Left lung (tissue), 10 donors: ENCODE measurements around the gene TNFSF8. TPM values are rescaled to one million over a fixed set of nuclear protein-coding genes. Genes with fewer than 3 reads are reported as not detected.

Source experiments
- ATAC-seq: fragments of 200-7000 bp; cut with Tn5 transposase; one replicate; pipeline ENCODE4 v1.9.1; 2020; ENCODE audit warnings: moderate library complexity
- DNase-seq, 4 donors: peaks; one replicate each; pipeline ENCODE4 v3.0.0-alpha.2; 2013 to 2020
- H3K27ac ChIP-seq, 2 donors: fragments of 200-600 bp; sonication (generic) in 1 of 2; one replicate each; pipeline versions ENCODE4 v1.5.0 to v1.8.0; 2020 to 2021
- H3K27me3 ChIP-seq, 2 donors: fragments of 200-600 bp; sonication (generic) in 1 of 2; one replicate each; pipeline versions ENCODE4 v1.5.0 to v1.8.0; 2020 to 2021
- H3K36me3 ChIP-seq, 2 donors: fragments of 200-600 bp; sonication (generic) in 1 of 2; one replicate each; pipeline versions ENCODE4 v1.5.0 to v1.8.0; 2020 to 2021
- H3K4me1 ChIP-seq, 2 donors: fragments of 200-600 bp; one replicate each; pipeline ENCODE4 v1.8.0; 2021
- H3K4me3 ChIP-seq, 2 donors: fragments of 200-600 bp; sonication (generic) in 1 of 2; one replicate each; pipeline versions ENCODE4 v1.5.0 to v1.8.0; 2020 to 2021; ENCODE audit warnings: mild to moderate bottlenecking in 1 of 2
- H3K9me3 ChIP-seq, 2 donors: fragments of 200-600 bp; sonication (generic) in 1 of 2; one replicate each; pipeline versions ENCODE4 v1.5.0 to v1.8.0; 2020 to 2021
- intact Hi-C, 2 donors: fragments of 100-400 bp; cut with DNase I; formaldehyde crosslinking; loops; one replicate each; pipeline versions ENCODE4 v1.11.2 to v1.14.2; 2022
- polyA plus RNA-seq, 6 donors: library from polyadenylated mRNA; unstranded; fragments of 120-200 nt; gene quantifications; one replicate each; pipeline ENCODE4 v1.2.1, GENCODE V29; 2013; ENCODE audit not compliant: insufficient read length in 6 of 6
- total RNA-seq, 2 donors: library from RNA; stranded (reverse); fragmentation: NEBNext Ultra II Directional; extraction: Animal tissue kit (Norgen Biotek cat#: 25700); gene quantifications; one replicate each; pipeline ENCODE4 v1.2.1, GENCODE V29; 2021
- TF ChIP-seq, protein P1 (sequence below), 2 donors: fragments of 200-600 bp; sonication (generic) in 1 of 2; IDR thresholded peaks; one replicate each; pipeline versions ENCODE4 v1.5.0 to v1.8.0; 2021; ENCODE audit warnings: antibody characterized with exemption in 2 of 2
- donor health status: DM: no; HTN: yes; CAD: no.
- donor health status: DM: no; HTN: no; CAD: no.

Gene TNFSF8
- total and polyA plus RNA-seq, 8 donors: 2.1 to 23.8 (median 8.5) TPM

DNA sequence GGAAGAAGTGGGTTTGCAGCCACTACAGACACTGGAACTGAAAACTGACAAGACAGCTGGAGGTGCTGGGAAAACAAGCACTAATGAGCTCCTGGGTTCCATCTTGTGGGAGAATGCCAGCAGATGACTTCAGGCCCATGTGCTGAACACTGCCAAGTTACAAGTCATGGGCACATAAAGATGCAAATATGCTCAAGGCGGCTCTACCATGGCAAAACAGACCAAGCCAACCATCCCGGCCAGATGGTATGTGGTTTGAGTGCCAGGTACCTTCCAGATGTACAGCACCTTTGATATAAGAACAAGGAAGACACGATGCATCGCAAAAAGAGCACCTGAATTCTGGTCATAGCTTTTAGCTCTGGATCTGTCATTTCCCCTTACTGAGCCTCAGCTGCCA lies 19.9 kb downstream of the TNFSF8 start:
- Histone ChIP-seq H3K27ac (no peak overlapping the region), H3K36me3 (no peaks in the 10 kb centered on the region), H3K4me1 (peaks cover 10 to 39% of the 10 kb centered on the region in 2 donors), H3K4me3 (no peak overlapping the region), H3K27me3 (no peaks in the 10 kb centered on the region), H3K9me3 (no peaks in the 10 kb centered on the region)
- DNase-seq (no peak), ATAC-seq (no peak)
- intact Hi-C loops: loop anchor here in 1 of 2 donors (10.0 kb wide), 1 partner anchor 226 kb away; the partner anchor contains the start of gene TEX48
- TF ChIP-seq, protein P1, sequence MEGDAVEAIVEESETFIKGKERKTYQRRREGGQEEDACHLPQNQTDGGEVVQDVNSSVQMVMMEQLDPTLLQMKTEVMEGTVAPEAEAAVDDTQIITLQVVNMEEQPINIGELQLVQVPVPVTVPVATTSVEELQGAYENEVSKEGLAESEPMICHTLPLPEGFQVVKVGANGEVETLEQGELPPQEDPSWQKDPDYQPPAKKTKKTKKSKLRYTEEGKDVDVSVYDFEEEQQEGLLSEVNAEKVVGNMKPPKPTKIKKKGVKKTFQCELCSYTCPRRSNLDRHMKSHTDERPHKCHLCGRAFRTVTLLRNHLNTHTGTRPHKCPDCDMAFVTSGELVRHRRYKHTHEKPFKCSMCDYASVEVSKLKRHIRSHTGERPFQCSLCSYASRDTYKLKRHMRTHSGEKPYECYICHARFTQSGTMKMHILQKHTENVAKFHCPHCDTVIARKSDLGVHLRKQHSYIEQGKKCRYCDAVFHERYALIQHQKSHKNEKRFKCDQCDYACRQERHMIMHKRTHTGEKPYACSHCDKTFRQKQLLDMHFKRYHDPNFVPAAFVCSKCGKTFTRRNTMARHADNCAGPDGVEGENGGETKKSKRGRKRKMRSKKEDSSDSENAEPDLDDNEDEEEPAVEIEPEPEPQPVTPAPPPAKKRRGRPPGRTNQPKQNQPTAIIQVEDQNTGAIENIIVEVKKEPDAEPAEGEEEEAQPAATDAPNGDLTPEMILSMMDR (IDR thresholded peaks at IDR 0.05): no peak

DNA sequence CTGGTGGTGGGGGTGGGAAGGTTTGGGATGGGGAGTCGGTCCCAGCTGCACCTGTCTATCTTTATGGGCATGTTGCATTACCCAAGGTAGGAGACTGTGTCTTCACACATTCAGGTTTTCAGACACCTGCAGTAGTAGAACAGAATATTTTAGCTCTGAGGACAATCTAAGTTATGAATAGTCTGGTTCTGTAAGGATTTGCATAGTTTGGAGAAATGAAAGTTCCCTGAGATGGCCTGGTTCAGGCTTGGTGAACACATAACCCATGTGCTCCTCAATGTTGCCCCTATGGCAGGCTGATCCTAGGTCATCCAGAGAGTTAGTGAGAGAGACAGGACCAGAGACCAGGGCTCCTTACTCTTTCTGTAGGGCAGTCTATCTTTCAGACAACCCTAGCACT lies 20.7 kb downstream of the TNFSF8 start:
- Histone ChIP-seq H3K27me3 (no peaks in the 10 kb centered on the region), H3K4me1 (peaks cover 10 to 39% of the 10 kb centered on the region in 2 donors), H3K27ac (no peak overlapping the region), H3K9me3 (no peaks in the 10 kb centered on the region), H3K36me3 (no peaks in the 10 kb centered on the region), H3K4me3 (no peak overlapping the region)
- DNase-seq (no peak), ATAC-seq (no peak)
- intact Hi-C loops: loop anchor here in 1 of 2 donors (5.0 to 10.0 kb wide), 2 partner anchors 172 to 225 kb away; partner anchors contain the start of gene TEX48
- TF ChIP-seq, protein P1 (IDR thresholded peaks at IDR 0.05): no peak

DNA sequence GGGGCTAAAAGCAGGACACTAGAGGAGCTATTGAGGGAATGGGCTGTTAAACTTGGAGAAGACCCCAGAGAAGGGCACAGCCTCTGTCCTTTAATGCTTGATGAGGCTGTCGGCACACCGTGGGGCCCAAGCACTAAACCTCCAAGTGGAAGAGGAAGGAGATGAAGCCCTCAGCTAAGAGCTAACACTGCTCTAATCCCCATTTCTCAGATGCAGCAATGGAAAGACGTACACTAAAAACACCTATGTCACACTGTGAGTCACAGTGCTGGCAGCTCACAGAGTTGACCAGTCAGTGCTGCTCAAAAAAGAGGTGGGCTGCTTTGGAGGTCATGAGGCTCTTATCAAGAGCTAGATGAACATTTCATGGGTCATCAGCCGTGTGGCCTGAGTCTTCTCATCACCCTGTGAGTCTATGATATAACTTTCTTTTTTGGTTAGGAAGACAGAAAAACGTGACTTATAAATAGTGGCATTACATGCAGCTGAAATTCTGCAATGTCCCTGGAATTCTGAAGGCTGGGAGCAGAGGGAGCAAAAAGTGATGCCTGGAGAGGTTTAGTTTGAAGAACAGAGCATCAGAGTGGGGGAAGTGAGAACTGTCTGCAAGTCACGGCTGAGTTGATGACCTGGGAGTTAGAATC lies 21.5 kb downstream of the TNFSF8 start:
- intact Hi-C loops: loop anchor here in 1 of 2 donors (5.0 kb wide), 1 partner anchor 172 kb away; no protein-coding TSS in a partner anchor
- DNase-seq (no peak), ATAC-seq (peak; percentile 26)
- Histone ChIP-seq H3K9me3 (no peaks in the 10 kb centered on the region), H3K27ac (peak overlapping the region; percentile 37 to 65), H3K27me3 (no peaks in the 10 kb centered on the region), H3K4me3 (no peak overlapping the region), H3K4me1 (peaks cover 10 to 44% of the 10 kb centered on the region in 2 donors), H3K36me3 (peaks cover 0 to 3% of the 10 kb centered on the region in 2 donors)
- TF ChIP-seq, protein P1 (IDR thresholded peaks at IDR 0.05): no peak

DNA sequence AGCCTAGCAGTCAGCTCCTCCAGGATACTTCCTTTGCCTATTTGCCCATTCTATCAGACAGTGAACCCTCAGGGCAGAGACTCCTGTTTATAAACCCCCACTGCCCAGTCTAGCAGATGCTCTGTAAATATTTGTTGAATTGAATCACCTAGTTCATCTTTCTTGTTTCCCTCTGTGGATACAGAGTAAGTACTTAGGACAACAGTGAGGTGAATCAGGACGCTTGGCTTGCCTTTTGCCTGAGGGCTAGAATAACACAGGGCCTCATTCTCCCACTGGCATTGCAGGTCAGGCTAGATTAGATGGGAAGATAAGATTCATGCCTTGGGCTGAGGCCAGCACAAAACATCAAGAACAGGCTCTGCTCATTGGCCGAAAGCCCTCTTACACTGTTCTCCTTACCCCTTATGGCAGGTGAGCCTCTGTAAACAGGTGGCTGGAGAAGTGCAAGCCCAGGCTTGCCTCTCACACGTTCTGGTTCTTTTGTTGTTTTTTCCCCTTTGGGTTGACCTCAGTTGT lies 22.2 kb downstream of the TNFSF8 start:
- Histone ChIP-seq H3K4me1 (peaks cover 10 to 45% of the 10 kb centered on the region in 2 donors), H3K27me3 (no peaks in the 10 kb centered on the region), H3K36me3 (peaks cover 0 to 4% of the 10 kb centered on the region in 2 donors), H3K4me3 (no peak overlapping the region), H3K27ac (peak overlapping the region; percentile 37 to 65), H3K9me3 (no peaks in the 10 kb centered on the region)
- intact Hi-C loops: loop anchor here in 1 of 2 donors (5.0 kb wide), 1 partner anchor 171 kb away; no protein-coding TSS in a partner anchor
- ATAC-seq: peak; percentile 76
- TF ChIP-seq, protein P1 (IDR thresholded peaks at IDR 0.05): no peak
- peak in 2 of 4 donors; percentile 62 to 66 for DNase-seq

DNA sequence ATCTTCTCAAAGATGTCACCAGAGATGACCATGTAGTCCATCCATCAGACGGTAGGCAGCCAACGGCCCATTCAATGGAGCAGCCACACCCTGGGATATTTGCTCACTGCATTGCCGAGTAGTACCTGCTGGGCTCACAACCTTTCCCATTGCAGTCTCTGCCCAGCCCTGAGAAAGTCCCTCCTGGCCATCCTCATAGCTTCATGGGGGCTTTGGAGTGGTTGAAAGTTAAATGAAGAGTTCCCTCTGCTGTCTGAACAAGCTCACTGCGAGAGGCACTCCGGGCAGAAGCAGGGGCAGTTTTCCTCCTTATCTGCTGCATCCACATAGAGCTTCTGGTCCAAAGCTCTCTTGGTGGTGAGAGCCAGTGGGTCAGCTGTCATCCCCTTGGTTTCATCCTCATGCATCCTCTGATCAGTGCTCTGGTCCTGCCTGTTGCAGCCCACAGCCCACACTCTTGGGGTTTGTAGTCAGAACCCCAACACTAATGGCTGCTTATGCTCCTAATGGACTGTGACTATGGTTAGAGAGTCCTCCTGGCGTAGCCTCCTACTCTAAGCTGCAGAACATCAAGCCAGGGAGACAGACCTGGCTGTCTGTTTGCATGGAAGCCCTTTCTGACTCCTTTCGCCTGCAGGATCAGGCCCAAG lies 23.3 kb downstream of the TNFSF8 start:
- no peaks in the 10 kb centered on the region for H3K27me3 ChIP-seq
- no peak overlapping the region for H3K27ac ChIP-seq
- ATAC-seq: peak; percentile 49
- no peaks in the 10 kb centered on the region for H3K9me3 ChIP-seq
- no peak overlapping the region for H3K4me3 ChIP-seq
- H3K4me1 ChIP-seq: peaks cover 10 to 47% of the 10 kb centered on the region in 2 donors
- TF ChIP-seq, protein P1 (IDR thresholded peaks at IDR 0.05): peak; percentile 56 to 61
- intact Hi-C loops: loop anchor here in 1 of 2 donors (5.0 kb wide), 1 partner anchor 170 kb away; no protein-coding TSS in a partner anchor
- peaks cover 0 to 4% of the 10 kb centered on the region in 2 donors for H3K36me3 ChIP-seq
- DNase-seq: no peak
